ENCODE data around the gene CPLX3.

The CPLX3 gene

GRCh38 chr15:74869726-74870407 lies 43.4 kb downstream of the CPLX3 start:
- TF ChIP-seq CTCF (IDR thresholded peaks at IDR 0.05; ENCODE audit: low read depth, low read length): no peak
- H3K4me3 ChIP-seq (ENCODE audit: low read depth, low read length): no peak overlapping the region

- no peak overlapping the region for H3K4me3 ChIP-seq (ENCODE audit: low read depth, low read length)
Measured at GRCh38 chr15:74870436-74871215, 44.2 kb downstream of the CPLX3 start.

GRCh38 chr15:74872702-74873035 lies 46.2 kb downstream of the CPLX3 start:
- no peak for TF ChIP-seq CTCF (IDR thresholded peaks at IDR 0.05; ENCODE audit: low read depth, low read length)
- peak overlapping the region; percentile 90 for H3K4me3 ChIP-seq (ENCODE audit: low read depth, low read length)

More at GRCh38 chr15:74870436-74871215, 44.2 kb downstream of the CPLX3 start:
- TF ChIP-seq CTCF (IDR thresholded peaks at IDR 0.05; ENCODE audit: low read depth, low read length): no peak

- no peak for TF ChIP-seq CTCF (IDR thresholded peaks at IDR 0.05; ENCODE audit: low read depth, low read length)
- H3K4me3 ChIP-seq (ENCODE audit: low read depth, low read length): peak within 1 kb of the TSS; percentile 90
Measured at GRCh38 chr15:74873036-74873755, 46.8 kb downstream of the CPLX3 start, which contains the start of gene SCAMP2. SCAMP2 (minus strand) TSS chr15:74873365; CDS start chr15:74873255, 110 bp downstream.

GRCh38 chr15:74873756-74874424 lies 47.5 kb downstream of the CPLX3 start:
- H3K4me3 ChIP-seq (ENCODE audit: low read depth, low read length): peak overlapping the region; percentile 90
- TF ChIP-seq CTCF (IDR thresholded peaks at IDR 0.05; ENCODE audit: low read depth, low read length): no peak

- no peak overlapping the region for H3K4me3 ChIP-seq (ENCODE audit: low read depth, low read length)
- no peak for TF ChIP-seq CTCF (IDR thresholded peaks at IDR 0.05; ENCODE audit: low read depth, low read length)
Measured at GRCh38 chr15:74878273-74878672, 51.8 kb downstream of the CPLX3 start.

Data from WI38 (cell line).